Measurements from ENCODE around the gene CA4.

DNA sequence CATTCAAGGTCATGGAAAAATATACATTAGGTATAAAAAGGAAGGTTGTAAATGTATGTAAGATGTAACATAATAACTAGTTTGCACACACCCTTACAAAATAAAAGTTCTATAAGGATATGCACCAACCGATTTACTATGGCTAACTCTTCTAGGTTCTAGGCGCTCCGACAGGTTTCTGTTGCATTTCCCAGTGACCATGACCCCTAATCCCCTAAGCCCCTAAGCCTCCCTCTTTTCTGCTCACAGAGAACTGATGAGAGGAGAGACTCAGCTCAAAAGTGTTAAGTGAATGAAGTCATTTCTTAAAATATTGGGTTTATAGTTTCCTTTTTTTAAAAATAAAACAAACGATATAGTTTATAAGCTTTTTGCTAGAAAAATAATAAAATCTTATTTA lies 41.1 kb upstream of the CA4 start:
- TF ChIP-seq, protein P1, sequence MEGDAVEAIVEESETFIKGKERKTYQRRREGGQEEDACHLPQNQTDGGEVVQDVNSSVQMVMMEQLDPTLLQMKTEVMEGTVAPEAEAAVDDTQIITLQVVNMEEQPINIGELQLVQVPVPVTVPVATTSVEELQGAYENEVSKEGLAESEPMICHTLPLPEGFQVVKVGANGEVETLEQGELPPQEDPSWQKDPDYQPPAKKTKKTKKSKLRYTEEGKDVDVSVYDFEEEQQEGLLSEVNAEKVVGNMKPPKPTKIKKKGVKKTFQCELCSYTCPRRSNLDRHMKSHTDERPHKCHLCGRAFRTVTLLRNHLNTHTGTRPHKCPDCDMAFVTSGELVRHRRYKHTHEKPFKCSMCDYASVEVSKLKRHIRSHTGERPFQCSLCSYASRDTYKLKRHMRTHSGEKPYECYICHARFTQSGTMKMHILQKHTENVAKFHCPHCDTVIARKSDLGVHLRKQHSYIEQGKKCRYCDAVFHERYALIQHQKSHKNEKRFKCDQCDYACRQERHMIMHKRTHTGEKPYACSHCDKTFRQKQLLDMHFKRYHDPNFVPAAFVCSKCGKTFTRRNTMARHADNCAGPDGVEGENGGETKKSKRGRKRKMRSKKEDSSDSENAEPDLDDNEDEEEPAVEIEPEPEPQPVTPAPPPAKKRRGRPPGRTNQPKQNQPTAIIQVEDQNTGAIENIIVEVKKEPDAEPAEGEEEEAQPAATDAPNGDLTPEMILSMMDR (IDR thresholded peaks at IDR 0.05; ENCODE audit: control extremely low read depth in 1 of 3, insufficient read depth in 1 of 3, low read depth in 1 of 3, low read length in 3 of 3), result no peak
- TF ChIP-seq POLR2A (IDR thresholded peaks at IDR 0.05; ENCODE audit: control extremely low read depth in 1 of 2, low read depth in 2 of 2, low read length in 2 of 2) (no peak), POLR2AphosphoS5 (IDR thresholded peaks at IDR 0.05; ENCODE audit: low read depth, low read length) (no peak), ZNF274 (IDR thresholded peaks at IDR 0.05; ENCODE audit: borderline replicate concordance, extremely low read depth, low read length) (no peak), KDM1A (IDR thresholded peaks at IDR 0.05; ENCODE audit: borderline replicate concordance, low read length) (no peak), SUZ12 (IDR thresholded peaks at IDR 0.05; ENCODE audit: low read length) (no peak), EZH2 (IDR thresholded peaks at IDR 0.05; ENCODE audit: low read depth, low read length, severe bottlenecking) (no peak), NRF1 (IDR thresholded peaks at IDR 0.05; ENCODE audit: low read depth, low read length) (no peak), RAD21 (IDR thresholded peaks at IDR 0.05 in 1 of 2, conservative IDR thresholded peaks at IDR 0.05 in 1 of 2; ENCODE audit: low read depth in 2 of 2, low read length in 2 of 2) (no peak), CREB1 (IDR thresholded peaks at IDR 0.05) (no peak)
- TF ChIP-seq, protein P2, sequence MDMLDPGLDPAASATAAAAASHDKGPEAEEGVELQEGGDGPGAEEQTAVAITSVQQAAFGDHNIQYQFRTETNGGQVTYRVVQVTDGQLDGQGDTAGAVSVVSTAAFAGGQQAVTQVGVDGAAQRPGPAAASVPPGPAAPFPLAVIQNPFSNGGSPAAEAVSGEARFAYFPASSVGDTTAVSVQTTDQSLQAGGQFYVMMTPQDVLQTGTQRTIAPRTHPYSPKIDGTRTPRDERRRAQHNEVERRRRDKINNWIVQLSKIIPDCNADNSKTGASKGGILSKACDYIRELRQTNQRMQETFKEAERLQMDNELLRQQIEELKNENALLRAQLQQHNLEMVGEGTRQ (IDR thresholded peaks at IDR 0.05; ENCODE audit: low read length), result no peak
